H1 (cell line): ENCODE measurements around the gene AGAP3. TPM values are rescaled to one million over a fixed set of nuclear protein-coding genes. Genes with fewer than 3 reads are reported as not detected.

Source experiments
- CTCF ChIA-PET: fragments of 300-600 bp; sonication (Branson Sonifier 250); formaldehyde crosslinking; loops from one replicate; lab custom pipeline; 2021; ENCODE audit not compliant: partially characterized antibody; lab: Charles Lee
- POLR2A ChIA-PET: fragments of 300-600 bp; sonication (Branson Sonifier 250); formaldehyde crosslinking; loops from one replicate; lab custom pipeline; 2021; ENCODE audit warnings: inconsistent platforms; ENCODE audit not compliant: partially characterized antibody; lab: Charles Lee
- DNase-seq, 2 experiments: peaks; one replicate each; pipeline versions ENCODE4 v3.0.0 to v3.0.0-alpha.2; 2010 to 2022; ENCODE audit warnings: low spot score in 2 of 2, low read depth in 1 of 2, mixed read lengths in 1 of 2
- FAIRE-seq: peaks from 2 replicates; lab custom pipeline; 2011; peaks lifted over from hg19 to GRCh38; lab: Jason Lieb, UNC
- H2AFZ ChIP-seq: 2 replicates; pipeline ENCODE4 v1.8.1; 2012; ENCODE audit warnings: low read length, inconsistent platforms
- H2AK5ac ChIP-seq: 2 replicates; pipeline ENCODE4 v1.6.1; 2013; ENCODE audit warnings: low read depth, low read length
- H2BK120ac ChIP-seq: replicated peaks from 2 replicates; pipeline ENCODE3; 2013; ENCODE audit warnings: low read depth, low read length, inconsistent platforms
- H2BK12ac ChIP-seq: 2 replicates; pipeline ENCODE4 v1.6.1; 2013; ENCODE audit warnings: low read depth, low read length
- H2BK15ac ChIP-seq: 2 replicates; pipeline ENCODE4 v1.6.1; 2013; ENCODE audit warnings: low read length
- H2BK20ac ChIP-seq: 2 replicates; pipeline ENCODE4 v1.6.1; 2013; ENCODE audit warnings: low read length
- H2BK5ac ChIP-seq: 2 replicates; pipeline ENCODE4 v1.6.1; 2013; ENCODE audit warnings: low read depth, low read length
- H3K14ac ChIP-seq: 2 replicates; pipeline ENCODE4 v1.6.1; 2013; ENCODE audit warnings: inconsistent platforms; ENCODE audit not compliant: insufficient read length
- H3K18ac ChIP-seq: 2 replicates; pipeline ENCODE4 v1.6.1; 2013; ENCODE audit warnings: low read length; ENCODE audit errors: extremely low read depth
- H3K23ac ChIP-seq: 2 replicates; pipeline ENCODE4 v1.6.1; 2013; ENCODE audit warnings: inconsistent platforms; ENCODE audit not compliant: insufficient read length
- H3K23me2 ChIP-seq: 2 replicates; pipeline ENCODE4 v1.6.1; 2013; ENCODE audit warnings: low read depth, low read length
- H3K27ac ChIP-seq: 2 replicates; pipeline ENCODE4 v1.6.1; 2011; ENCODE audit warnings: low read depth, low read length, inconsistent platforms
- H3K27me3 ChIP-seq, 4 experiments: replicated peaks in 1 of 4; 1 replicate in 1 of 4; 2 replicates in 3 of 4; pipeline versions ENCODE4 v1.6.1 to v1.8.1; 2011 to 2013; ENCODE audit warnings: low read length in 3 of 4, mild to moderate bottlenecking in 3 of 4, inconsistent platforms in 2 of 4, mixed read lengths in 2 of 4, moderate library complexity in 1 of 4; ENCODE audit not compliant: control insufficient read depth in 3 of 4, insufficient read depth in 3 of 4; ENCODE audit errors: extremely low read depth in 1 of 4
- H3K36me3 ChIP-seq, 4 experiments: 2 replicates each; pipeline versions ENCODE4 v1.6.1 to v1.8.1; 2011 to 2013; ENCODE audit warnings: mild to moderate bottlenecking in 4 of 4, low read length in 3 of 4, moderate library complexity in 2 of 4, control low read depth in 1 of 4, inconsistent platforms in 1 of 4; ENCODE audit not compliant: insufficient read depth in 4 of 4, control insufficient read depth in 2 of 4
- H3K4ac ChIP-seq: replicated peaks from 2 replicates; pipeline ENCODE3; 2013; ENCODE audit warnings: low read length, low read depth, mixed read lengths, inconsistent platforms; ENCODE audit not compliant: insufficient read length
- H3K4me1 ChIP-seq, 4 experiments: replicated peaks in 1 of 4; 1 replicate in 1 of 4; 2 replicates in 3 of 4; pipeline versions ENCODE4 v1.6.1 to v1.8.1; 2011 to 2013; ENCODE audit warnings: low read length in 3 of 4, inconsistent platforms in 2 of 4, mixed read lengths in 1 of 4; ENCODE audit not compliant: insufficient read depth in 4 of 4, control insufficient read depth in 3 of 4
- H3K4me2 ChIP-seq, 2 experiments: 2 replicates each; pipeline versions ENCODE4 v1.6.1 to v1.8.1; 2011 to 2013; ENCODE audit warnings: low read depth in 2 of 2, low read length in 2 of 2, control low read depth in 1 of 2, inconsistent platforms in 1 of 2, mild to moderate bottlenecking in 1 of 2; ENCODE audit not compliant: insufficient read depth in 1 of 2
- H3K4me3 ChIP-seq, 4 experiments: fragments of 200-600, 300-600 bp in 1 of 4; sonication (generic), shearing (Covaris generic), sonication (Bioruptor Twin) in 1 of 4; 2 replicates each; pipeline versions ENCODE4 v1.5.1 to v1.8.1; 2011 to 2016; ENCODE audit warnings: low read length in 4 of 4, low read depth in 3 of 4, control low read depth in 2 of 4, inconsistent platforms in 2 of 4, mild to moderate bottlenecking in 2 of 4, mixed read lengths in 1 of 4, moderate library complexity in 1 of 4; ENCODE audit not compliant: insufficient read depth in 2 of 4; ENCODE audit errors: extremely low read depth in 1 of 4
- H3K56ac ChIP-seq: replicated peaks from 2 replicates; pipeline ENCODE3; 2013; ENCODE audit warnings: low read depth, mild to moderate bottlenecking, mixed read lengths, low read length, inconsistent platforms; ENCODE audit not compliant: insufficient read length
- H3K79me1 ChIP-seq: 2 replicates; pipeline ENCODE4 v1.6.1; 2013; ENCODE audit warnings: low read depth, low read length, control low read depth
- H3K79me2 ChIP-seq, 2 experiments: 2 replicates each; pipeline versions ENCODE4 v1.6.1 to v1.8.1; 2012 to 2013; ENCODE audit warnings: low read length in 2 of 2, mild to moderate bottlenecking in 2 of 2, inconsistent platforms in 1 of 2; ENCODE audit not compliant: insufficient read depth in 2 of 2, control insufficient read depth in 1 of 2
- H3K9ac ChIP-seq, 4 experiments: replicated peaks in 1 of 4; 1 replicate in 1 of 4; 2 replicates in 3 of 4; pipeline versions ENCODE4 v1.6.1 to v1.8.1; 2011 to 2013; ENCODE audit warnings: low read depth in 3 of 4, low read length in 3 of 4, control low read depth in 2 of 4, mild to moderate bottlenecking in 2 of 4, moderate library complexity in 2 of 4, inconsistent platforms in 1 of 4; ENCODE audit errors: extremely low read depth in 1 of 4
- H3K9me3 ChIP-seq, 2 experiments: 2 replicates each; pipeline versions ENCODE4 v1.6.1 to v1.8.1; 2012 to 2013; ENCODE audit warnings: mild to moderate bottlenecking in 2 of 2, moderate library complexity in 2 of 2, control low read depth in 1 of 2, inconsistent platforms in 1 of 2, low read depth in 1 of 2, low read length in 1 of 2, mixed read lengths in 1 of 2; ENCODE audit not compliant: insufficient read depth in 2 of 2
- H4K20me1 ChIP-seq, 2 experiments: replicated peaks in 1 of 2; 2 replicates each; pipeline versions ENCODE3 to v1.8.1; 2011 to 2013; ENCODE audit warnings: inconsistent platforms in 2 of 2, low read length in 2 of 2, mild to moderate bottlenecking in 1 of 2; ENCODE audit not compliant: insufficient read depth in 2 of 2, control insufficient read depth in 1 of 2
- H4K5ac ChIP-seq: 2 replicates; pipeline ENCODE4 v1.6.1; 2013; ENCODE audit warnings: low read length, low read depth, mixed read lengths, inconsistent platforms; ENCODE audit not compliant: insufficient read length
- H4K8ac ChIP-seq: 2 replicates; pipeline ENCODE4 v1.8.0; 2013; ENCODE audit warnings: mild to moderate bottlenecking, moderate library complexity, low read length, inconsistent platforms; ENCODE audit not compliant: insufficient read depth; ENCODE audit errors: extremely low read depth
- H4K91ac ChIP-seq: replicated peaks from 2 replicates; pipeline ENCODE3; 2013; ENCODE audit warnings: low read length, mixed read lengths, inconsistent platforms; ENCODE audit not compliant: insufficient read length
- BACH1 ChIP-seq: IDR thresholded peaks from 2 replicates; pipeline ENCODE4 v1.6.1; 2012; ENCODE audit warnings: low read length, improper control_type of control experiment
- BCL11A ChIP-seq, 2 experiments: IDR thresholded peaks; one replicate each; pipeline ENCODE4 v1.6.1; 2011; ENCODE audit warnings: low read depth in 2 of 2, low read length in 2 of 2, mild to moderate bottlenecking in 2 of 2
- CTBP2 ChIP-seq: IDR thresholded peaks from 2 replicates; pipeline ENCODE4 v1.7.0; 2011; ENCODE audit warnings: borderline replicate concordance, mild to moderate bottlenecking, moderate library complexity, mixed read lengths, low read length; ENCODE audit not compliant: insufficient read depth, insufficient read length
- GABPA ChIP-seq: IDR thresholded peaks from 2 replicates; pipeline ENCODE4 v1.6.1; 2011; ENCODE audit warnings: mild to moderate bottlenecking, low read length, moderate library complexity, borderline replicate concordance; ENCODE audit not compliant: insufficient read depth
- MAX ChIP-seq: IDR thresholded peaks from 2 replicates; pipeline ENCODE4 v1.6.1; 2012; ENCODE audit warnings: inconsistent platforms
- NRF1 ChIP-seq: IDR thresholded peaks from 2 replicates; pipeline ENCODE4 v1.6.1; 2011; ENCODE audit warnings: mild to moderate bottlenecking, low read depth, low read length, improper control_type of control experiment
- POLR2AphosphoS5 ChIP-seq: IDR thresholded peaks from 2 replicates; pipeline ENCODE4 v1.6.1; 2011; ENCODE audit warnings: low read depth, low read length
- SAP30 ChIP-seq: fragments of 300-600 bp; sonication (generic); IDR thresholded peaks from 2 replicates; pipeline ENCODE4 v1.7.1; 2012; ENCODE audit warnings: low read length, moderate library complexity, mild to moderate bottlenecking, inconsistent platforms; ENCODE audit not compliant: insufficient read depth, insufficient replicate concordance
- SIRT6 ChIP-seq: IDR thresholded peaks from one replicate; pipeline ENCODE4 v1.7.1; 2012; ENCODE audit warnings: low read length, inconsistent platforms
- SRF ChIP-seq: IDR thresholded peaks from 2 replicates; pipeline ENCODE4 v1.6.1; 2011; ENCODE audit warnings: mild to moderate bottlenecking, low read depth, low read length, moderate library complexity
- WGBS, 2 experiments: shearing (Covaris generic) in 1 of 2; methylation state at CpG; one replicate each; pipeline versions ENCODE4 v1.1.6 to v1.1.7; 2013 to 2015; ENCODE audit warnings: low lambda C conversion rate in 2 of 2, mixed read lengths in 2 of 2, inconsistent platforms in 1 of 2, low coverage in 1 of 2, missing lambda C conversion rate in 1 of 2; ENCODE audit not compliant: insufficient replicate concordance in 2 of 2, insufficient coverage in 1 of 2, insufficient read length in 1 of 2; ENCODE audit errors: extremely low coverage in 1 of 2, missing lambda C conversion rate in 1 of 2; 5-methylcytosine and 5-hydroxymethylcytosine counted together
- polyA plus RNA-seq, 7 experiments: library from polyadenylated mRNA; depleted of rRNA in 3 of 7; stranded (reverse) in 5 of 7; unstranded in 2 of 7; fragments of >200 nt in 5 of 7; fragments of 200-250 nt in 2 of 7; gene quantifications; 1 replicate in 5 of 7; 2 replicates in 1 of 7; 4 replicates in 1 of 7; pipeline versions ENCODE4 v1.2.1 to v1.2.3, GENCODE V29; 2011 to 2013; ENCODE audit warnings: missing spikeins in 2 of 7, mixed read lengths in 2 of 7
- total RNA-seq: library from RNA; stranded (reverse); fragmentation: NEBNext Ultra II Directional; extraction: Animal tissue kit (Norgen Biotek cat#: 25700); gene quantifications from 2 replicates; pipeline ENCODE4 v1.2.1, GENCODE V29; 2021

The AGAP3 gene
- total and polyA plus RNA-seq, 2 of the 8 experiments (the other 6 are each of a cell fraction or from before 2014, with no cell fraction given), result 66.4 to 120 TPM

- ChIA-PET POLR2A (interaction anchor here (0.7 to 4.9 kb wide), 10 partner anchors 8 to 64 kb away, joined by 3 to 77 read pairs (median 4); partner anchors contain the start of gene SLC4A2), CTCF (interaction anchor here (0.6 to 6.0 kb wide), 22 partner anchors 8 to 179 kb away, joined by 3 to 81 read pairs (median 4); partner anchors contain the start of gene ASIC3)
- no peak overlapping the region for H3K56ac ChIP-seq
- H3K4me2 ChIP-seq, result no peak overlapping the region
- no peak overlapping the region for H4K91ac ChIP-seq
- peaks cover 0 to 8% of the 10 kb centered on the region in 2 experiments; a peak in 1 of 4 replicates for H3K79me2 ChIP-seq
- peaks cover 0 to 28% (median 19%) of the 10 kb centered on the region in 4 experiments; a peak in 6 of 7 replicates for H3K4me1 ChIP-seq
- no peak overlapping the region for H2BK120ac ChIP-seq
- no peak overlapping the region; the same call in none of the 2 replicates for H4K8ac ChIP-seq
- H3K14ac ChIP-seq, result no peak overlapping the region
- WGBS, 2 experiments, result 77% methylated on average over 30 of the region's 33 CpGs; no CpG with 5 or more reads in 1 of the 2 experiments
- no peak overlapping the region for H2BK20ac ChIP-seq
- H2BK12ac ChIP-seq, result no peak overlapping the region
- no peak overlapping the region for H3K23ac ChIP-seq
- no peak overlapping the region for H3K27ac ChIP-seq
- no peak overlapping the region for H3K4me3 ChIP-seq
- H3K36me3 ChIP-seq, result peaks cover 10 to 33% (median 27%) of the 10 kb centered on the region in 4 experiments
- H2BK5ac ChIP-seq, result no peak overlapping the region
- FAIRE-seq (no peak), DNase-seq (peak in 1 of 2 experiments; percentile 91)
- no peak overlapping the region for H3K18ac ChIP-seq
- H3K9ac ChIP-seq, result no peak overlapping the region
- H3K9me3 ChIP-seq, result no peaks in the 10 kb centered on the region
- H2BK15ac ChIP-seq, result no peak overlapping the region
- peaks cover 13% of the 10 kb centered on the region for H3K23me2 ChIP-seq
- H4K20me1 ChIP-seq, result peaks cover 20 to 26% of the 10 kb centered on the region in 2 experiments
- no peak overlapping the region for H4K5ac ChIP-seq
- H3K79me1 ChIP-seq, result peaks cover 7% of the 10 kb centered on the region
- no peak overlapping the region for H2AK5ac ChIP-seq
- no peaks in the 10 kb centered on the region for H3K27me3 ChIP-seq
- H2AFZ ChIP-seq, result no peak overlapping the region
- H3K4ac ChIP-seq, result no peak overlapping the region
- TF ChIP-seq BACH1 (no peak), BCL11A (IDR thresholded peaks at IDR 0.05; ENCODE audit: low read depth in 2 of 2, low read length in 2 of 2) (no peak), GABPA (no peak), SRF (no peak), NRF1 (no peak), SIRT6 (no peak), CTBP2 (no peak), MAX (0 out of 2 replicates have a peak, but pooled peaks have one; percentile 27), POLR2AphosphoS5 (peak; percentile 55; the same call in 1 of the 2 replicates), SAP30 (no peak)
Measured at GRCh38 chr7:151076863-151077704, 9.2 kb upstream of the AGAP3 start.
